A549 (cell line): Measurements from ENCODE around the gene IARS1.

Source experiments
- CEBPB ChIP-seq, 2 experiments: fragments of >200 bp in 1 of 2; sonication (Bioruptor Twin) in 1 of 2; formaldehyde crosslinking in 1 of 2; IDR thresholded peaks; 2 replicates each; pipeline ENCODE4 v1.6.1; 2012 to 2016
- CTCF ChIP-seq: fragments of >200 bp; sonication (Bioruptor Twin); formaldehyde crosslinking; IDR thresholded peaks from 3 replicates; pipeline ENCODE4 v1.5.1; 2016
- ELK1 ChIP-seq: fragments of 150-350 bp; IDR thresholded peaks from 2 replicates; pipeline ENCODE4 v1.6.1; 2014; ENCODE audit warnings: low read depth, mild to moderate bottlenecking, low read length
- EP300 ChIP-seq, 2 experiments: fragments of >200 bp; sonication (Bioruptor Twin); formaldehyde crosslinking; IDR thresholded peaks; 2 replicates in 1 of 2; 3 replicates in 1 of 2; pipeline ENCODE4 v1.6.1; 2016 to 2017
- HES2 ChIP-seq: fragments of >200 bp; sonication (Bioruptor Twin); formaldehyde crosslinking; IDR thresholded peaks from 2 replicates; pipeline ENCODE4 v1.6.1; 2016
- JUN ChIP-seq, 2 experiments: fragments of >200 bp; sonication (Bioruptor Twin); formaldehyde crosslinking; IDR thresholded peaks; 2 replicates in 1 of 2; 3 replicates in 1 of 2; pipeline ENCODE4 v1.6.1; 2016 to 2017
- KDM1A ChIP-seq: fragments of 200-600 bp; sonication (generic); IDR thresholded peaks from 2 replicates; pipeline ENCODE4 v1.6.1; 2016; ENCODE audit warnings: low read depth, mild to moderate bottlenecking
- MAX ChIP-seq: IDR thresholded peaks from 2 replicates; pipeline ENCODE4 v1.6.1; 2012
- MYC ChIP-seq: IDR thresholded peaks from 2 replicates; pipeline ENCODE4 v1.6.1; 2012; ENCODE audit warnings: mild to moderate bottlenecking, inconsistent platforms, low read length, improper control_type of control experiment, borderline replicate concordance
- POLR2A ChIP-seq: IDR thresholded peaks from 2 replicates; pipeline ENCODE4 v1.6.1; 2012; ENCODE audit warnings: mild to moderate bottlenecking, low read length
- RAD21 ChIP-seq, 2 experiments: fragments of >200 bp in 1 of 2; sonication (Bioruptor Twin) in 1 of 2; formaldehyde crosslinking in 1 of 2; IDR thresholded peaks in 1 of 2; conservative IDR thresholded peaks in 1 of 2; 2 replicates in 1 of 2; 3 replicates in 1 of 2; pipeline ENCODE4 v1.6.1; 2012 to 2018; ENCODE audit warnings: inconsistent platforms in 1 of 2
- RNF2 ChIP-seq: fragments of 200-600 bp; sonication (generic); IDR thresholded peaks from 2 replicates; pipeline ENCODE4 v1.6.1; 2016; ENCODE audit warnings: low read depth, mild to moderate bottlenecking, antibody characterized with exemption, moderate library complexity, borderline replicate concordance
- ZC3H11A ChIP-seq: fragments of 450-650 bp; IDR thresholded peaks from 2 replicates; pipeline ENCODE4 v1.6.1; 2014; ENCODE audit warnings: antibody characterized with exemption, mild to moderate bottlenecking

- TF ChIP-seq CTCF, result no peak
- TF ChIP-seq EP300 (IDR thresholded peaks at IDR 0.05), result no peak
- no peak for TF ChIP-seq MYC
- TF ChIP-seq MAX, result no peak
- TF ChIP-seq CEBPB (IDR thresholded peaks at IDR 0.05), result no peak
- no peak for TF ChIP-seq KDM1A
- no peak for TF ChIP-seq RAD21 (conservative IDR thresholded peaks at IDR 0.05 in 1 of 2, IDR thresholded peaks at IDR 0.05 in 1 of 2)
- no peak for TF ChIP-seq ZC3H11A
- no peak for TF ChIP-seq JUN (IDR thresholded peaks at IDR 0.05)
- no peak for TF ChIP-seq ELK1
- no peak for TF ChIP-seq RNF2
- TF ChIP-seq POLR2A, result no peak
- TF ChIP-seq HES2, result no peak
These were observed 39.8 kb upstream of the IARS1 start for GRCh38 chr9:92333282-92333634.
